HFFc6 (cell line): ENCODE measurements around the gene GRID1. TPM values are rescaled to one million over a fixed set of nuclear protein-coding genes. Genes with fewer than 3 reads are reported as not detected.

Experiments used
- DNase-seq: peaks from one replicate; pipeline ENCODE4 v3.0.0-alpha.2; 2018
- H3K27ac Mint-ChIP-seq: 2 replicates; pipeline ENCODE4 v1.8.0; 2020; ENCODE audit warnings: mild to moderate bottlenecking, mixed read lengths
- H3K27me3 Mint-ChIP-seq: 2 replicates; pipeline ENCODE4 v1.8.0; 2021; ENCODE audit warnings: mild to moderate bottlenecking, moderate library complexity, mixed read lengths; ENCODE audit not compliant: insufficient read depth
- H3K36me3 Mint-ChIP-seq: 2 replicates; pipeline ENCODE4 v1.8.0; 2021; ENCODE audit warnings: low read depth, mixed read lengths
- H3K4me1 Mint-ChIP-seq: 2 replicates; pipeline ENCODE4 v1.8.0; 2020; ENCODE audit warnings: low read depth, mixed read lengths
- H3K4me3 Mint-ChIP-seq: 2 replicates; pipeline ENCODE4 v1.8.0; 2020; ENCODE audit warnings: mild to moderate bottlenecking, moderate library complexity, mixed read lengths
- H3K9me3 Mint-ChIP-seq: 2 replicates; pipeline ENCODE4 v1.8.0; 2020; ENCODE audit warnings: mild to moderate bottlenecking, mixed read lengths
- total RNA-seq, 6 experiments: library from RNA; stranded (reverse); fragmentation: NEBNext Ultra II Directional; extraction: Animal tissue kit (Norgen Biotek cat#: 25700); gene quantifications; 2 replicates in 1 of 6; 3 replicates in 5 of 6; pipeline ENCODE4 v1.2.3, GENCODE V29; 2021
- TF ChIP-seq, protein P1 (sequence below): fragments of 200-600 bp; sonication (generic); IDR thresholded peaks from 2 replicates; pipeline ENCODE4 v1.5.0; 2021; ENCODE audit warnings: antibody characterized with exemption, mild to moderate bottlenecking

The GRID1 gene
- total RNA-seq, 6 experiments from 2014 or later = not detected

DNA sequence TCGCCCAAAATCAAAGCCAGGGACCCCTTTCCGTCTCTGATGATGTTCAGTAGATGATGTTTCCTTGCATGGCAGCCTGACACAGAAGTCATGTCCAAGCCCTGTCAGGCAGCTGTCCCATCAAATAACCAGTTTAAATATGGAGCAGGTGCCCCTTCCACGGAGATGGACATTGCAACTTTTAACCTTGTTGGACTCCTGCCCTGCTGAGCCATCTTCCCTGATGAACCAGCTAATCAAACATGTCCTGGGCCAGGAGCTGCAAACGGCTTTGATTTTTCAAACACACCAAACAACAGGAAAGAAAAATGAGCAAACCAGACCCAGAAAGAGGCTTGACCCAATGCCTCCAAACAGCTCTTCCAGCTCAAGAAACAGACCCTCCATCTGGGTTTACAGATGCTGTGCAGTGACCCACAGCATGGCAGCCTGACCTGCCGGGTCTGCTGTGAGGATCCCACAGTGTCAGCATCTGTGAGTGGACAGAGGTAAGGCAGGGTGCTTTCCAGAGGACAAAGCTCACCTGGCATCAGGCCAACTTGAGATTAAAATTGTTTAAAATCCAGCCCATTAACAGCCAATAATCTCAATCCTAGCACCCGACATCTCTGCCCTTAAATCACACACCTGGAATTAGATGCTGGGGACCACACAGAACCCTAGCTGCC lies 372.6 kb downstream of the GRID1 start:
- no peaks in the 10 kb centered on the region for H3K4me1 Mint-ChIP-seq
- H3K4me3 Mint-ChIP-seq = no peak overlapping the region
- peaks cover 43% of the 10 kb centered on the region for H3K9me3 Mint-ChIP-seq
- TF ChIP-seq, protein P1, sequence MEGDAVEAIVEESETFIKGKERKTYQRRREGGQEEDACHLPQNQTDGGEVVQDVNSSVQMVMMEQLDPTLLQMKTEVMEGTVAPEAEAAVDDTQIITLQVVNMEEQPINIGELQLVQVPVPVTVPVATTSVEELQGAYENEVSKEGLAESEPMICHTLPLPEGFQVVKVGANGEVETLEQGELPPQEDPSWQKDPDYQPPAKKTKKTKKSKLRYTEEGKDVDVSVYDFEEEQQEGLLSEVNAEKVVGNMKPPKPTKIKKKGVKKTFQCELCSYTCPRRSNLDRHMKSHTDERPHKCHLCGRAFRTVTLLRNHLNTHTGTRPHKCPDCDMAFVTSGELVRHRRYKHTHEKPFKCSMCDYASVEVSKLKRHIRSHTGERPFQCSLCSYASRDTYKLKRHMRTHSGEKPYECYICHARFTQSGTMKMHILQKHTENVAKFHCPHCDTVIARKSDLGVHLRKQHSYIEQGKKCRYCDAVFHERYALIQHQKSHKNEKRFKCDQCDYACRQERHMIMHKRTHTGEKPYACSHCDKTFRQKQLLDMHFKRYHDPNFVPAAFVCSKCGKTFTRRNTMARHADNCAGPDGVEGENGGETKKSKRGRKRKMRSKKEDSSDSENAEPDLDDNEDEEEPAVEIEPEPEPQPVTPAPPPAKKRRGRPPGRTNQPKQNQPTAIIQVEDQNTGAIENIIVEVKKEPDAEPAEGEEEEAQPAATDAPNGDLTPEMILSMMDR = no peak
- H3K27me3 Mint-ChIP-seq = no peaks in the 10 kb centered on the region; the same call in 1 of the 2 replicates
- DNase-seq = no peak
- H3K36me3 Mint-ChIP-seq = no peaks in the 10 kb centered on the region
- no peak overlapping the region for H3K27ac Mint-ChIP-seq

DNA sequence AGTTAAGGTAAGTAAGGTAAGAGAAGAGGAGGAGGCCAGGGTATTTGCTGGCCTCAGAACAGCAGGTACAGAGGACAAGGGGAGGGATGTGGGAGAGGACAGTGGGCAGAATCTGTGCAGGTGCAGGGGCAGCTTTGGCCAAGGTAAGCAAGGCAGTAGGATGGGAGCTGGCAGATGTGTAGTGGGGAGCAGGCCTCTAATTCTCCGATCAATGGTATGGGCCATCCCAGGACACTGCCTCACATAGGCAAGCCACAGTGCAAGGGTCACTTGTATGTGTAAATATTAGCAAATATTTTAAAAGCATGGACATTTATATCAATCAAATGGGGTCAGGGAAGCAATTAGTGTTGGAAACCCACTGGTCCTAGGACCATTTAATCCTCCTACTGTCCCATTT lies 373.5 kb downstream of the GRID1 start:
- Mint-ChIP-seq H3K4me3 (no peak overlapping the region), H3K4me1 (no peaks in the 10 kb centered on the region), H3K36me3 (no peaks in the 10 kb centered on the region), H3K27ac (no peak overlapping the region), H3K27me3 (no peaks in the 10 kb centered on the region; the same call in 1 of the 2 replicates), H3K9me3 (peaks cover 44% of the 10 kb centered on the region)
- no peak for DNase-seq
- TF ChIP-seq, protein P1 = no peak

GRCh38 chr10:85992324-85992723 lies 374.3 kb downstream of the GRID1 start:
- Mint-ChIP-seq H3K27ac (no peak overlapping the region), H3K9me3 (peaks cover 43% of the 10 kb centered on the region), H3K4me1 (no peaks in the 10 kb centered on the region), H3K4me3 (no peak overlapping the region), H3K27me3 (no peaks in the 10 kb centered on the region; the same call in 1 of the 2 replicates), H3K36me3 (no peaks in the 10 kb centered on the region)
- DNase-seq = no peak
- TF ChIP-seq, protein P1 = no peak

GRCh38 chr10:85986777-85987176 lies 379.8 kb downstream of the GRID1 start:
- H3K9me3 Mint-ChIP-seq = peaks cover 47% of the 10 kb centered on the region
- H3K4me1 Mint-ChIP-seq = no peaks in the 10 kb centered on the region
- TF ChIP-seq, protein P1 = no peak
- DNase-seq = no peak
- no peaks in the 10 kb centered on the region; the same call in none of the 2 replicates for H3K27me3 Mint-ChIP-seq
- H3K4me3 Mint-ChIP-seq = no peak overlapping the region
- H3K36me3 Mint-ChIP-seq = no peaks in the 10 kb centered on the region
- H3K27ac Mint-ChIP-seq = no peak overlapping the region

- peaks cover 59% of the 10 kb centered on the region for H3K9me3 Mint-ChIP-seq
- TF ChIP-seq, protein P1 = no peak
- no peaks in the 10 kb centered on the region for H3K4me1 Mint-ChIP-seq
- H3K4me3 Mint-ChIP-seq = no peak overlapping the region
- no peaks in the 10 kb centered on the region for H3K36me3 Mint-ChIP-seq
- H3K27ac Mint-ChIP-seq = no peak overlapping the region
- H3K27me3 Mint-ChIP-seq = no peaks in the 10 kb centered on the region; the same call in none of the 2 replicates
- DNase-seq = no peak
Observed at GRCh38 chr10:85983051-85983450, 383.5 kb downstream of the GRID1 start.
